ENCODE results near the gene CAMK2G.

- TF ChIP-seq CTCF (conservative IDR thresholded peaks at IDR 0.05) (no peak), EZH2 (IDR thresholded peaks at IDR 0.05; ENCODE audit: low read depth) (no peak)
These were observed 94.7 kb downstream of the CAMK2G start for GRCh38 chr10:73779539-73780197.
